NCI-H748 (cell line): ENCODE measurements around the gene PRICKLE2.

ENCODE experiments used
- DNase-seq: peaks from one replicate; lab custom pipeline; 2025; ENCODE audit not compliant: unreplicated experiment; lab: John Stamatoyannopoulos, UW

PRICKLE2 gene

DNA sequence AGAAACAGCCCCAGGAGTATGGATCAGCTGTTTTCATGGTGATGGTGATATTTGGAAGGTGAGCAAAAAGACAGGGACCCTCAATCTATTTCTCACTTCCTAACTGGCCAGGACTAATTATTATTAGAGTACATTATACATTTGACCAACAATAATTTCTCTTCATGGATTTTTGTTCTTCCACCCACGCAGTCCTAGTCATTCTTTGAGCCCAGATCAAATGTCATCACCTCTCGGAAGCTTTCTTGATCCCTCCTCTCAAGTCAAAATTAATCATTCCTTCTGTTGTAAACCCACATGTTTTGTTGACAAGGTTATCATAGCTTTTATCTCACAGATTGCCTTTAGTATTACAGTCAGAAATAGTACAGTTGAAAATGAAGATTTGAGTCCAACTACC lies 29.2 kb upstream of the PRICKLE2 start:
- no peak for DNase-seq

DNA sequence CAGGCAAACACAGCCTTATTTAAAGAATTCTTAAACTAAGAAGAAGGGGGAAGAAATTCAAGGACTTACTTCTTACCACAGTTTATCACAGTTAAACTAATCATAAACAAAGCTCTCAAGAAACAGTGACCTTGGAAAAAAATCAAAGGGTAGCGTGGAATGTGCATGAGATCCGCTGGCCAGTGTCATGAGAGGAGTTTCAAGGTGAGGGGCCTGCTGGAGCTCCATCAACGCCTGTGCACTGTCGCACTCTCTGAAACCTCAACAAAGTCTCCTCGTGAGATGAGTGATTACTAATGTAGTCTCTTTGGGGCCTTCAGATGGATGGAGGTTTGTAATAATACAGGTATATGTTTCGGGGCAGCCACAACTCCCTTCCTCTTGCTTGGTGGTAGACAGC lies 28.4 kb upstream of the PRICKLE2 start:
- DNase-seq = no peak

DNA sequence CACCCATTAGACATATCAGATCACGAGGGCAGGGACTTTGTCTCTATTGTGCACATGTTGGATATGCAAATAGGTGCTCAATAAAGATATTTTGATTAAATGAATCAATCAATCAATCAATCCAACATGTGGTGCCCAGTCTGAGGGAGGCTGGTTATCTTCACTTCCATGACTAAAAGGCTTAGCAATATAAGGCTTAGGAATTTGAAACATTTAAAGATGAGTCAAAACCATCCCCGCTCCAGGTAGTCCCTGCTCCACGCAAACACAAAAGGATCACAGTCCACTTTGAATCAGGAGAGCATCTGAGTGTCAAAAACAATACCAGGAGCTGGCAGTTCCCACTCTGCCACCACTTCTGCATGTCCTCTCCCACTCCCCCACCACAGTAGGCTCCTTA lies 25.8 kb upstream of the PRICKLE2 start:
- no peak for DNase-seq

DNA sequence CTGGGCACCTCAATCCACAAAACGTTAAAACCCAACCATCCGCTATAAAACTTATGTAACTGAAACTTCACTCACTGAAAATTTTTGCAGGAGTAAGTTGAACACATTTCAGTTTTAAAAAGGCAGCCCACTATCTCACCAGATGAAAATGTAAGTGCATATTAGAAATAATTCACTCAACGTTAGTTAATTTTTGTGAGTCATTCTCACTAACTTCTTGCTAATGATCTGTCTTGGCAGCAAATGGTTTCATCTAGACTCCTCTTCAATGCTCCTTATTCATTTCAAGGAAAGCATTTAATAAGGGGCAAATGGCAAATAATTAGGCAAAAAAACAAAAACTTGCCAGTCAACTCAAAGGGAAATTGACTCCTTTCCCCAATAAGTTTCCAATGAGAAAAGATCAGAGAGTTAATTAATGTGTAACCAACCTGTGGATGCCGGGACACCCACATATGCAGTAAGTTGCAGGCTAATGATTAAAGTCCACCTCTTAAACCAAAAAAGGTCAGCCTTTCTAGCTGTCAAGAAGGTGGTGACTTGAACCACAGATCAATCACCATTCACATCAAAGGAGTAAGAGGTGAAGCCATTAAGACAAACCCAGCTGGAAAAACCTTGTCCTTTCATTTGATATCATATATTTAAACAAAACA lies 22.9 kb upstream of the PRICKLE2 start:
- no peak for DNase-seq

DNA sequence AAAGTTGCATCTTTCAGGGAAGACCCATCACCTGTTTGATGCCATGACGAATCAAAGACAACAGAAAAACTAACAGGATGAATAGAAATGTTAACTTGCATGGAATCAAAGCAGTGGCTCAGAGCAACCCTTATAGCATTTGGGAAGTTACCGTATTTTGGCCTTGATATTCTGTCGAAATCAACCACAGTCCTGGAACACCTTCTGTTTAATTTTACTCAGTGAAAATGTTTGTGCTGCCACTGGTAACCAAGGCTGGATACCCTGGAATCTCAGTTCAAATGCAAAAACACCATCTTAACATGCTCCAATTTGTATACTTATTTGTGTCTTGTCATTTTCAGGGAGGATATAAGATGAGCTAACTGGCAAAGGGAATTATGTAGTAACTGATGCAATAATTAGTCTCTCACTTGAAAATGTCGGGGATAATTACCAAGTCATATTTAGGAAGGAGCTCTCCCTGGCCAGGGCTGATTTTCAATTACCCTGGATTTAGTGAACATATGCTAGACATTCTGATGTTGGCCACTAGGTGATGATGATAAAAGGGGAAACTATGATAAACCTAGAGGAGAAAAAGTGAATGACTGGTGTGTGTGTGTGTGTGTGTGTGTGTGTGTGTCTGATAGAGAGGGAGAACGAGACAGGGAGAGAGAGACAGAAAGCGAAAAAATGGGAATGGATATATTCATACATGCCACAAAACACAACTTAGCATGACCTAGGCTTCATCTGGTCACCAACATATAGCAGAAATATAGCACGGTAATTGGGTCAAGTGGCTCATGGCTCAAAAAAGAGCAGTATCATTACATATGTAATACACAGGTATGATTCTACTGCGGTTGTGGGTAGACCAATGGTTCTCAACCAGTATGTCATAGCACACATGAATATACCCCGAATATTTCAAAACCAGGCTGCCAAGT lies 19.0 kb upstream of the PRICKLE2 start:
- no peak for DNase-seq

DNA sequence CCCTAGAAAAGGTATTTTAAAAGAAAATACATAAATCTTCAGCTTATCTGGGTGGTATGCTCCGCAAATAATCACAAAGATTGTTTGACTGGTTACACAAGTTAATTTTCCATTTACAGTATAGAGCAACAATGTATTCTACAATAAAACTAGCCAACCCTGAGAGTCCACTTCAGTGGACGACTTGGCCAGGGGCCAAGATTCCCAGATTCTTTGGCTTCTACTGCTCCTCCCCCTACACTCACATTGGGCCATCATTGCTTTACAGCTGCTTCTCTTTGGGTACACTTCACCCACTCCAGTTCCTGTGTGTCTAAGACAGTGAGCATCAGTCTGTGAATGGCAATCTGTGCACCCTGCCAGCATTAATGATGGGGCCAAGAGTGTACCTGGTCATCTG lies 17.2 kb upstream of the PRICKLE2 start:
- peak; percentile 61 for DNase-seq

DNA sequence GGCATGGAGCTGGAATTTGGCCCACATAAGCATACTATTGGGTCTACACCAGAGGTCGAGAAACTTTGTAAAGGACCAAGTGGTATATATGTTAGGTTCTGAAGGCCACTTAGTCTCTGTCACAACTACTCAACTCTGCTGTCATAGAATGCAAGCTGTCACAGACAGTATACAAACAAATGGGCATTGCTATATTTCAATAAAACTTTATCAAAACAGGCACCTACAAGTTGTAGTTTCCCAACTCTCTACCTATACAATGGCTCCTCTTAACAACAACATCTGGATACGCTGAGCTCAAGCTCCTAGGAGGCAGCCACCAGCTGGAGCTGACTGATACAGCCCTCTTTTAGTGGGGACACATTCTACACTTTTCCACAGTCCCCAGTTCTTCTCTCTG lies 15.7 kb upstream of the PRICKLE2 start:
- no peak for DNase-seq

DNA sequence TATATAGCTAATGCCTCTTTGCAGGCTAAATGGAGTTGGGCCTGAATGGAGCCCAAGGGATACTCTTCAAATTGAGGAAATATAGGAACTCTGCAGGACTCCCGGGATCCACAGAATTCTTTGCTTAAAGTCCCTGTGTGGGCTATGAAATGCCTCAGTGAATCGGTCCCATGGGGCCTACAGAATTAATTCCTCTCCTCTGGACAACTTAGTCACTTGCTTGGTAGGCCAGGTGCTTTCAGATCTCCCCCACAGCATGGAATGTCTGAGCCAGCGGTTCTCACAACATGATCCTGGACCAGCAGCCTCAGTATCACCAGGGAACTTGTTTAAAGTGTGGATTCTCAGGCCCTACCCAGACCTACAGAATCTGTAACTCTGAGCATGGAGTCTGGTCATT lies 15.1 kb upstream of the PRICKLE2 start:
- no peak for DNase-seq

DNA sequence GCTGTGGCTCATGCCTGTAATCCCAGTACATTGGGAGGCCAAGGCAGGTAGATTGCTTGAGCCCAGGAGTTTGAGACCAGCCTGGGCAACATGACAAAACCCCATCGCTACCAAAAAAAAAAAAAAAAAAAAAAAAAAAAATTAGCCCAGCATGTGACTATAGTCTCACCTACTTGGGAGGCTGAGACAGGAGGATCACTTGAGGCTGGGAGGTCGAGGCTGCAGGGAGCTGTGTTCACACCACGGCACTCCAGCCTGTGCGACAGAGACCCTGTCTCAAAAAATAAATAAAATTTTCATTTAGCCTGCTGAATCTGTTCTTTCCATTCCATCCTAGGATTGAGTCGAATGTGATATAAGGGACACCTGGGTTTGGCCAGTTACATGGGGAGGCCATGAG lies 14.6 kb upstream of the PRICKLE2 start:
- DNase-seq = no peak

DNA sequence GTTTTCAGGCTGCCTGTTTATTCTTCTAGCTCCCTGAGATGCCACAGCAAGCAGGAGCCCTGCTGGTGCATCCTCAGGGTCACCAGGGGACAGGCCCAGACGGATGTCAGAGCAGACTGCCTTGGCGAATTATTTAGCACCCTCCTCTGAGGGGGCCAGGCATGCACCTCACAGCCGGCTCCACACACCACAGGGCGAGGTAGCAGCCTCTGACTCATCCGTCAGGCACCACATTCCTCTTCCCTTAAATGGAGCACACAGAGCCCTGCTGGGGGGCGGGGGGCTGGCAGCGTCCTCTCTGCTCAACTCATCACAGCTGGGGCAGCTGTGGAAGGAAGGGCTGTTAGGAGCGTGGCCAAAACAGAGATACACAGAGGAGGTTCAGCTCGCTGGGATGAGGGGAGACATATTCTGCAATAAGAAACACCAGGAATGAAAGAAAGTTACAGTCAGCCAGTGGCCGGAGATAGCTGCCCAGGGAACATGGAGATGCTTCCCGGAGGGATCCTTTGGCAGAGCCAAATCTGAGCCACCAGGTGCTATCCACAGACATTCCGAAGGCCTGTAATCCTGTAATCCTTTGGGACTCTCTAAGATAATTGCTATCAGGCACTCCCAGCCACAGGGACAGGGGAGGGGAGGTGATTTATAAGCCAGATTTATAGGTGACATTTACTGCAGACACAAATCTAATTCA lies 13.9 kb upstream of the PRICKLE2 start:
- no peak for DNase-seq

DNA sequence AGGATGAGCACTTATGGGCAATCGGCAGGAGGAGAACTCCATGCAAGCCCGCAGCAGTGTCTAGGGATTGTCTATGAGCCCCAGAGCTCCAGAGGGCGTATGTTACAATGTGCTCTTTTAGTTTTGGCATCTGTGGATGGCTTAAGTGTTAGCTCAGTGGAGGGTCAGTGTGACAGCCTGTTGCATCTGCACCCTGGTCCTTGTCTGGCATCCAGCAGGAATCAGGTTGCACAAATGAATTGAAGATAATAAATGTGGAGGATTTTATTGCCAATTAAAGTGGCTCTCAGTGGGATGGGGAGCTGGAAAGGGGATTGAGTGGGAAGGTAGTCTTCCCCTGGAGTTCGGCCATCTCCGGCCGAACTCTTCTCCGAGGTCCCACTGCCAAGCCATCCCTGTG lies 11.8 kb upstream of the PRICKLE2 start:
- no peak for DNase-seq

DNA sequence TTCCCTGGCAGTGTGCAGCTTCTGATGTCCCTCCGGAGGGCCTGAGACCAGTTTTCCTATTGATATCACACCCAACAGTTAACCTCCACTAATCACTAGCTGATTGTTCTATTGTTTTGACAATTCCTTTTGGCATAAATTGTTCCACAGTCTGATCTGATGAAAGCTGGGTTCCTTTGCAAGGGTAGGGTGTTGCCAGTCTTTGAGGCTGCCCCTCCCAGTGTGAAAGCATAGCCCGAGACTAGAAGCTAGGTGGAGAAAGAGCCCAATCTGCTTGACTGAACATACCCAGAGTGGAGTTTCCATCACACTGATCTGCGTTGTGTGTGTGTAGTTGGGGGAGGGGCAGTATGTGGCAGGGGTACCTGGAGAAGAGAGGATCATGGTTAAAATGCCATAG lies 10.3 kb upstream of the PRICKLE2 start:
- no peak for DNase-seq

DNA sequence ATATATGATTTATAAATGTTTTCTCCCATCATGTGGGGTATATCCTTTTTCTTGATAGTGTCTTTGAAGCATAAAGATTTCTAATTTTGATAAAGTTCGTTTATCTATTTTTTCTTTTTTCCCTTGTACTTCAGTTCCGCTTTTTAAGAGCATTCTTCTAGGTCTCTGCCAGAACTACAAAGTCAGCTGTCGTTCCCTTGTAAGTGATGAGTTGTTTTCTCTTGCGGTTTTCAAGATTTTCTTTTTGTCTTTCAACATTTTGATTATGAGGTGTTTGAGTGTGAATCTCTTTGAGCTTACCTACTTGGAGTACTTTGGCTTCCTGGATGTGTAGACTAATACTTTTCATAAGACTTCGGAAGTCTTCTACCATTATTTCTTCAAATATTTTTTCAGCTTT lies 9.3 kb upstream of the PRICKLE2 start:
- DNase-seq = no peak

DNA sequence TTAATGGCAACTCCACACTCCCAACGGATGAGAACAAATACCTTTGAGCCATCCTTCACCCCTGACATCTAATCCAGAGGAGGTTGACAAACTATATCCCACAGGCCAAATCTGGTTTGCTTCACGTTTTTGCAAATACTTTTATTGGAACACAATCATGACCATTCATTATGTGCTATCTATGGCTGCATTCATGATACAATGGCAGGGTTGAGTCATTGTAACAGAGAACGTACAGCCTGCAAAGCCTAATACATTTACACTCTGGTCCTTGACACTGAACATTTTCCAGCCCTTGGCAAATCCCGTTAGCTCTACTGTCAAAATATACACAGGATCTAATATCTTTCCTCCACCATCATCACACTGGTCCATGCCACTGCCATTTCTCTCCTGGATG lies 7.6 kb upstream of the PRICKLE2 start:
- DNase-seq = no peak

DNA sequence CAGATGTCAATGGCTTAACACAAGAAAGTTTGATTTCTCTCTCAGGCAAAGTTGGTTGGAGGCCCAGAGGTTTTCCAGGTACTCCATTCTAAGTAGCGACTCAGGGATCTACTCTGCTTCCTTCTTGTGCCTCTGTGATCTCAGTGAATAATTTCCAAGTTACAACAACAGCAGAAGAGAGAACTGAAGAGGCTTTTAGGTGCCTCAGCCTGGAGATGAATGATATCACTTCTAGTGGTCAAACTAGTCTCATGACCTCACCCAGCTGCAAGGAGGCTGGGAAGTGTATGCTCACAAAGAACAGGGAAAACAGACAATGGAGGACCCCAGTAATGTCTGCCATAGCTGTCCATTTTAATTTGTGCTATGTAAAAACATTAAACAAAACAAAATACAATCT lies 4.6 kb upstream of the PRICKLE2 start:
- DNase-seq = no peak

DNA sequence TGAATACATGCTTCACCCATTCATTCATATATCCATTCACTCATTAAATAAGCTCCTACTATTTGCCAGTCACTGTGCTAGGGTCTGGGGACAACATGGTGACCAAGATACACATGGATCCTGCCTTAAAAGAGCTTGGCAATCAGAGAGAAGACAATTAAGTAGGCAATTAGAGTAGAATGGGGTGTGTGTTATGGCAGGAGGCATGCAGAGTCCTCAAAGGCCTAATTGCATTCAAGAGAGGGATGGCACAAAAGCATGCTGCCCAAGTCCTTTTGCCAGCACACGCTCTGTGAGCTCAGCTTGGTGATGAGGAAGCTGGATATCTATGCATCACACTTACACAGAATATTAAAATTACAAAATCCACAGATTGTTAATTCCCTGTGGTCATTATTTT lies 2.8 kb upstream of the PRICKLE2 start:
- peak; percentile 33 for DNase-seq

DNA sequence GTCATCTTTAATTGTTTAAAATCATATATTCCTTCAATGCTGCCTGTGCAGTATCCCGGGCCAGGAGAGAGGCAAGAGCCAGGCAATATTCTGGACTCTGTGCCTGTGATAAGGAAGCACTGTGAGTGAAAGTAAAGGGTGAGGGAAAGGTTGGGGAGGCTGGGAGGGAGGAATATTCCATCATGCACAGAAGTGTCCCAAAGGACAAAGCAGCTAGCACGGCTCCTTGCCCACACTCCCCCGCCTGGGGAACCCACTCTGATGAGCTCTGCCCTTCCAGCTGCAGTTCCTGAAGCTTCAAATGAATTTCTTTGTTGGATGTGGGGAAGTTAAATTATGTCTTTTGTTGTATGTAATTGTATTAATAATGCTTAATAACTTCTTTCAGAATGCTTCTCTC lies 1.5 kb upstream of the PRICKLE2 start:
- DNase-seq = no peak

DNA sequence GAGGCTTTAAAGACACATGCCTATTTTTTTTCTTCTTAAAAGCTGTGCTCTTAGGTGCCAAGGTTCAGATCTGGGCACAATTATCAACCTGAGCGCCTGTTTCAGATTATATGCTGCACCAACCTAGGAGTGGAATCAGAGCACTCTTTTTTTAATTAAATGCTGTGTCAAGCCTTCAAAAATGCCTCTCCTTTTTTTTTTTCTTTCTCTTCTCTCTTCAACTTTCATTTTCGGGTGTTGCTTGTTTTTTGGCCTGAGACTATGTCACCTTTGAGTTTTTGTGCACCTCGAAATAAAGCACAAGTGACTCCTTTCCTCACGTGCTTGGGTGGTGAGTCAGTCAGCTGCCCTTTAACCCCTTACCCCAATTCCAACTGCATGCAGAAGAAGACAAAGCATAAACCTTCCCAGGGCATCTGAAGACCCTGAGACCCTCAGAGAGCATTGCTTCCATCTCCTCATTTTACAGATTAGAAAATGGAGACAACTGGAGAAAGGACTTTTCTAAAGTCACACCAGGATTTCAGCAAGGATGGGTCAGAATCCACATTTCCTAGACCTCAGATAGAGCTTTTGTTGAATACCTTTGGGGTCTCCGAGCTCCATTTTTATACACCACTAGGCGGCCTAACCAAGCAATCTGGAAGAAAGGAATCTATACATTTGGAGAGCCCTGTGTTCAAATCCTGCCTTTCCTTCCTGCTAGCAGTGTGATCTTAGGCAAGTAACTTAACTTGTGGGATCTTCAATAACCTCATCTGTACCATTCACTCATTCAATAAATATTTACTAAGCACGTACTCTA lies 631 bp upstream of the PRICKLE2 start:
- no peak for DNase-seq

DNA sequence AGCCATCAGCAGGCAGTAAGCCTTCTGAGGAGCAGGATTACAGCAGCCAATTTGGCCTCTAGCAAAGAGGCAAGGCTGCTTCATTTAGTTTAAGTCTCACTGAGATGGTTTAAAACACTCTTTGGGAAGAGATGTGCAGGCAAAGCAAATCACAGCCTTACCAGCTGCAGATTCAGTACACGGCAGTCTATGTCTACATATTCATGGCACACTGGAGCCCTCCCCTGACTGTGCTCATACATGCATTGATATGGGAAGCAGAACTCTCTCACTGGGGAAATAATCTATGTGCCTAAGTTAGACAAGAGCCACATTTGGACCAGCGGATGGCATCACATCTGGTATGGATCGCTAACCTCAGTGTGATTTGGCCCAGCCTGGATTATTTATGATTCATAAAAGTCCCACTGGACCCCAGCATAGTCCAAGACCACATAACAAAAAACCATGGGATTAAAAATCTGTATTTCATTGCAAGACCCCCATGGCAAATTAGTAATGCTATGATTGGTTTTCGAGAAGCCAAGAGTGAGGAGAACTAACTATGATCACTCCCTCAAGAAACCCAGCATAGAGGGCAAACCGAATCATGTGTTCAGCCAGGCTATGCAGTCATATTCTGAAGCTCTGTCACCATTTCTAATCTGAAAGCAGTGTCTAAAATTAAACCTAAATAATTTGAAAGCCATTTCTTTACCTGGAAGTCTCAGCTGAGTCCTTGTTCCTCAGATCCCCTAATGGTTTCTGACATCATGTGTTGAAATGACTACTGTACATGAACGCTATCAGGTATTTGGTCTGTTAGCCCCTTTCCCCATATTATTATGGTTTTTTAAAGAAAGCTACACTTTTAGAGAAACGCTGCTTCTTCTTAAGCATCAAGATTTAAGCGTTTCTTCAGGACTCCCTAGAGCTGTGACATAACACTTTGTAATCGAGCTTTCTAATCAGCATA lies 1.2 kb downstream of the PRICKLE2 start:
- DNase-seq = no peak

DNA sequence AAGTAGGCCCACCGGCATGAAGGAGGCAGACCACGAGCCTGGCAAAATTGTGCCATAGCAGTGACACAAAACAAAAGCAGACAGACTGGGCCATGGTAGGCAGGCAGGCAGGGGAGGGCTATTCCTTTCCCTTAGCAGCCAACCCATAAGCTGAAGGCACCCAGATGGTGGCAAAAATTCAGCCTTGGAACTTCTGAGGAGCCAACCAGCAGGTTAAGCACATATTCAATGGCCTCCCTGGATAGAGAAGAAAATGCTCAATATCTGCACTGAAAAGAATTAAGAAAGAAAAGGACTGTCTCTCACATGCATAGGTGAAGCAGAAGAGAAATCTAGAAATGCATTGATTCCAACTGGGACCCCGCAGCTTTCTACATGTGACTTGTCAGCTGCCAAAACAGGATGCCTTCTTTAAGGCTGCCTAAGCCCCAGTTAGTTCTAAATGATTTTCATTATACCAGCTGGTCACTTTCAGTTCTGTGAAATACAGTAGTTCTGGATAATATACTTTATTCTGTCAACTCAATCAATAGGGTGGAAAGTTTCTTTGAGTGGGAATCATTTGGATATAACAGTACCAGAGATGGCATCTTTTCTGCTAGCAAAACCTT lies 2.7 kb downstream of the PRICKLE2 start:
- DNase-seq = no peak
